Neural progenitor cell (in vitro differentiated cells): ENCODE results near the gene MORN1.

Source experiments
- CTCF ChIP-seq: fragments of 200-600 bp; sonication (generic); IDR thresholded peaks from 2 replicates; pipeline ENCODE4 v1.5.1; 2017; ENCODE audit warnings: antibody characterized with exemption, mild to moderate bottlenecking
- EZH2 ChIP-seq: fragments of 200-600 bp; sonication (generic); IDR thresholded peaks from 2 replicates; pipeline ENCODE4 v1.6.1; 2017; ENCODE audit warnings: antibody characterized with exemption, mild to moderate bottlenecking, moderate library complexity
- EZH2phosphoT487 ChIP-seq: fragments of 200-600 bp; sonication (generic); IDR thresholded peaks from 2 replicates; pipeline ENCODE4 v1.6.1; 2017; ENCODE audit warnings: antibody characterized with exemption

- TF ChIP-seq CTCF, result no peak
- no peak for TF ChIP-seq EZH2
- TF ChIP-seq EZH2phosphoT487, result no peak
These were observed 34.5 kb upstream of the MORN1 start for GRCh38 chr1:2425892-2426291.
